ENCODE measurements around the gene STARD9.

DNA sequence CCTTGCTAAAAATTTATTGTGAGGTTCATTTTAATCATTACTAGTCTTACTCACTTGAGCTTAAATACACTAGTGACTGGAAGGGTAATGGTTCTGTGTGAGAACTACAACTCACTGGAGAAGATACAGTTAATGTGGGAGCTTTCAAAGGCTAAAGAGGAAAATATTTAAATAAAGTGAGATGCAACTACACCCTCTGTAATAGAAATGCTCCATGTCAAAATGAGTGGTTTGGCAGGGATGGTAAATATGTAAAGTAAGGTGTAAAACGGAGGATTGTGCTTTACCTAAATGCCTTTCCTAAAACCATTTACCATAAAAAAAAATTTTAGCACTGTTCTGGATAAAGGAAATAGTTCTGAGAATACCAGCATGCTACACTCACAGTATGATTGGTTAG, 42.2 kb upstream of the STARD9 start:
- TF ChIP-seq, protein P1, sequence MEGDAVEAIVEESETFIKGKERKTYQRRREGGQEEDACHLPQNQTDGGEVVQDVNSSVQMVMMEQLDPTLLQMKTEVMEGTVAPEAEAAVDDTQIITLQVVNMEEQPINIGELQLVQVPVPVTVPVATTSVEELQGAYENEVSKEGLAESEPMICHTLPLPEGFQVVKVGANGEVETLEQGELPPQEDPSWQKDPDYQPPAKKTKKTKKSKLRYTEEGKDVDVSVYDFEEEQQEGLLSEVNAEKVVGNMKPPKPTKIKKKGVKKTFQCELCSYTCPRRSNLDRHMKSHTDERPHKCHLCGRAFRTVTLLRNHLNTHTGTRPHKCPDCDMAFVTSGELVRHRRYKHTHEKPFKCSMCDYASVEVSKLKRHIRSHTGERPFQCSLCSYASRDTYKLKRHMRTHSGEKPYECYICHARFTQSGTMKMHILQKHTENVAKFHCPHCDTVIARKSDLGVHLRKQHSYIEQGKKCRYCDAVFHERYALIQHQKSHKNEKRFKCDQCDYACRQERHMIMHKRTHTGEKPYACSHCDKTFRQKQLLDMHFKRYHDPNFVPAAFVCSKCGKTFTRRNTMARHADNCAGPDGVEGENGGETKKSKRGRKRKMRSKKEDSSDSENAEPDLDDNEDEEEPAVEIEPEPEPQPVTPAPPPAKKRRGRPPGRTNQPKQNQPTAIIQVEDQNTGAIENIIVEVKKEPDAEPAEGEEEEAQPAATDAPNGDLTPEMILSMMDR (optimal IDR thresholded peaks at IDR 0.05 in 1 of 3, IDR thresholded peaks at IDR 0.05 in 1 of 3, conservative IDR thresholded peaks at IDR 0.05 in 1 of 3; ENCODE audit: extremely low read depth in 1 of 3, insufficient read depth in 2 of 3, low read length in 3 of 3), result no peak
- TF ChIP-seq EZH2 (IDR thresholded peaks at IDR 0.05; ENCODE audit: low read length), result no peak

Data from keratinocyte (primary cell).